Ishikawa (cell line): ENCODE results near the gene MED28.

Source experiments
- CEBPB ChIP-seq: IDR thresholded peaks from 2 replicates; pipeline ENCODE4 v1.6.1; 2012
- EGR1 ChIP-seq: IDR thresholded peaks from 2 replicates; pipeline ENCODE4 v1.6.1; 2012
- EP300 ChIP-seq: IDR thresholded peaks from 2 replicates; pipeline ENCODE4 v1.6.1; 2012; ENCODE audit warnings: borderline replicate concordance
- MAX ChIP-seq: IDR thresholded peaks from 2 replicates; pipeline ENCODE4 v1.6.1; 2012
- NFIC ChIP-seq: IDR thresholded peaks from 2 replicates; pipeline ENCODE4 v1.6.1; 2012
- REST ChIP-seq: IDR thresholded peaks from 2 replicates; pipeline ENCODE4 v1.6.1; 2012; ENCODE audit warnings: low read depth, mild to moderate bottlenecking
- TAF1 ChIP-seq: IDR thresholded peaks from 2 replicates; pipeline ENCODE4 v1.6.1; 2012; ENCODE audit warnings: low read depth, mild to moderate bottlenecking
- TCF12 ChIP-seq: IDR thresholded peaks from 2 replicates; pipeline ENCODE4 v1.6.1; 2012; ENCODE audit warnings: low read depth
- YY1 ChIP-seq: IDR thresholded peaks from 2 replicates; pipeline ENCODE4 v1.6.1; 2012; ENCODE audit warnings: low read depth

GRCh38 chr4:17616283-17616682 is 1.8 kb downstream of the MED28 start:
- no peak for TF ChIP-seq YY1
- TF ChIP-seq TAF1: no peak
- no peak for TF ChIP-seq TCF12
- no peak for TF ChIP-seq REST
- TF ChIP-seq EP300: no peak
- no peak for TF ChIP-seq CEBPB
- no peak for TF ChIP-seq NFIC
- no peak for TF ChIP-seq MAX
- no peak for TF ChIP-seq EGR1
